Stimulated activated CD8-positive, alpha-beta memory T cell treated with anti-CD3 and anti-CD28 coated beads, Interleukin-7, amount 100 ng/mL, for 24 hours (primary cell): ENCODE data around the gene EMP1.

ENCODE experiments used
- DNase-seq: peaks from one replicate; pipeline ENCODE4 v3.0.0-alpha.2; 2020; ENCODE audit warnings: low read depth

The EMP1 gene

GRCh38 chr12:13197526-13198143 is 1.1 kb downstream of the EMP1 start:
- no peak for DNase-seq

DNA sequence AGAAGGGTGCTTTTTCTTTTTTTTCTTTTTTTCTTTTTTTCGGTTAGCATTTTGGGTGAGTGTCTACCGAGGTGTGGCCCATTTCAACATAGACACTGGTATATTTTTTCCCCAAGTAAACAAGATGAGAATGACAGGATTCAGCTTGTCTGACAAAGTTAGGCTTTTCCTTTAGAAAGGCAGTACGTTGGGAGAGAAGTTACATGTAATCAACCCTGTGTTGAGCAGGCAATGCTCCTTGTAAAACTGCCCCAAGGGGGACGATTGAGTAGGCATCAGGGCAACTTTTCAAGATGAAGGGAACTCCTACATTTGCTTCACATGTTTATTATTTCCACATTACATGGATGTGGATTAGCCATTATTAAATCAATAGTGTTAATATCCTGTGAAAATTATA is 1.7 kb downstream of the EMP1 start:
- DNase-seq, result no peak

DNA sequence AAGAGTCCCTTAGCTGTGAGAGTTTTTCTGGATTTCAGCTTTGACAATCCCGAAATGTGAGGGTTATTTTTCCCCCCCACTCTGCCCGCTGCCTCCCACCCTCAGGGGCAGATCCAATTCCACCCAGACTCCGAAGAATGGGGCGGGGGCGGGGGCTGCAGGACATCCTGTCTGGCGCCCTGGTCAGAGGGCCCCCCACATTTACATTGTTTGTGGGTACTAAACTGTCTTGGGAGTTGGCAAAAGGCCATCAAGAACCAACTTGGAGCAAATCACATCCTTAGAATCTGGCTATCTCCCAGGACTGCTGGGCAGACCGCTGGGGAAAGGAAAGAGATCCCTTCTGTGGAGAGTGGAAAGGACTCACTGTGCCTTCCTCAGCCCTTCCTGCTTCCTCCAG is 2.4 kb downstream of the EMP1 start:
- no peak for DNase-seq

- DNase-seq, result no peak
Observed at GRCh38 chr12:13199592-13199991, 3.1 kb downstream of the EMP1 start.

DNA sequence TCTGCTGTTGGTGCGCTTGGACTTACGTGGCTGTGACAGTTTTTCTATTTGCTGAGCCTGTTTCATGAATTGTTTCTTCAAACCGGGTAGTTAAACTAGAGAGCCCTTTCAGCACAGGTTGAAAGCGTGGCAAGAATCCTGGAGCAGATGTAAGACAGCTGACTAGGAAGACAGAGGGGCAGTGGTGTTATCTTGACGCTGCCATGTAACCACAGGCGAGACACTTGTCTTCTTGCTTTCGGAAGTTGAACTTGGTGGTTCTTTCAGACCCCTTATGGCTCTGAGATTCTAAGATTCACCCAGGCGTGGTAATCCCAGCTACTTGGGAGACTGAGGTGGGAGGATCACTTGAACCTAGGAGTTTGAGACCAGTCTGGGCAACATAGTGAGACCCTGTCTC is 4.3 kb downstream of the EMP1 start:
- no peak for DNase-seq

DNA sequence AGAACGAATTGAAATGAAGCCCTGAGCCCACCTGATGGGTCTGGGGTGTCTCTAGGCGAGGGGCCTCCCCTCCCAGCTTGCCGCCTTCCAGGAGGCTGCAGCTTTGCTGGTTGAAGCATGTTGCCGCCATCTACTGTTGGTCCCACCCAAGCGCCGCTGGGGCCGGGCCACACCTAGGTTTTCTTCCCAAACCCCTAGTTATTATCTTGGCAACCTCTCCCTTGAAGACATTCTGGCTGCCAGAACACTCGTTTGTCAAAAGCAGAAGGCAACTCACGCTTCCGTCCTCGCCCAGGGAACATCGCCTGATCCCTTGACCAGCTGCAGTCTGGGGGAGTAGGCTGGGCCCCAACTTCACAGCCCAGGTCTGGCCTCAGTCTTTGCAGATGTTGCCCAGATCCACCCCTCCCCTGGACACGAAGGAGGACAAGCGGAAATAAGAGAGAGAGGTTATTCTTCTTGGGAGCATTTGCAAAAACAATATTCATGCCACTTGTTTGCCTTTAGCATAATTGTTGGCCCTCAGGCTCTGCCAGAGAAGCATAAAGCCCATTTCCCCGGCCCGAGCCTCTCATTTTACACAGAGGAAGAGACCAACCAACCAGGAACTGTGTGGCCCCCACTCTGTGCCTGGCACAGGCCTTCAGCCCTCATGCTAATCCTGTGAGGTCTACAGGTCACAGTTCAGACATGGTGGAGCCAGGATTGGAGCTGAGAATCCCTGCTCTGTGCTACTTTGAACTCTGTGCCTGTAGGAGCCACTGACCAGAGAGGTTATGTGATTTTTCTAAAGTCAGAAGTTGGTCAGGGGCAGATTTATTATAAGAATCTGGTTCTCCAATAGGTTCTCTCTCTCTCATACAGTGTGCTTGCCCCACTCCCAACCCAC is 6.8 kb downstream of the EMP1 start:
- no peak for DNase-seq

DNA sequence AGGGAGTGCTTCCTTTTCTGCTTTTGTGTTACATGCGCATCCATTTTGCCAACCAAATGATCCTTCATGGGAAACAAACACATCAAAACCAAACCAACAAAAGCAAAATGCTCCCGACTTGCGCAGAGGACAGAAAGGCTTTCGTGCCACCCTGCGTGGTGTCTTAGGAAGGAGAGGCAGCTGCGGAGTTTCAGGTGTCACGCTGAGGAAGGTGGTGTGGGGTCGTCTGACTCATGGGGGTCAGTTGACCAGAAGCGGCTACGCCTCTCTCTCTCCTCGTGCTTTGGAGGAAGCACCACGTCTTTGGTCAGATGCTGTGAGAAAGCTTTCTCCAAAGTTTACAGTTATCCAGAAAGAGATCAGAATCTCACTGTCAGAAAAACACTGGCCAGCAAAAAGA is 7.9 kb downstream of the EMP1 start:
- no peak for DNase-seq

- DNase-seq, result no peak
Observed at GRCh38 chr12:13205809-13206559, 9.5 kb downstream of the EMP1 start.

GRCh38 chr12:13206560-13206897 is 10.0 kb downstream of the EMP1 start:
- no peak for DNase-seq

DNA sequence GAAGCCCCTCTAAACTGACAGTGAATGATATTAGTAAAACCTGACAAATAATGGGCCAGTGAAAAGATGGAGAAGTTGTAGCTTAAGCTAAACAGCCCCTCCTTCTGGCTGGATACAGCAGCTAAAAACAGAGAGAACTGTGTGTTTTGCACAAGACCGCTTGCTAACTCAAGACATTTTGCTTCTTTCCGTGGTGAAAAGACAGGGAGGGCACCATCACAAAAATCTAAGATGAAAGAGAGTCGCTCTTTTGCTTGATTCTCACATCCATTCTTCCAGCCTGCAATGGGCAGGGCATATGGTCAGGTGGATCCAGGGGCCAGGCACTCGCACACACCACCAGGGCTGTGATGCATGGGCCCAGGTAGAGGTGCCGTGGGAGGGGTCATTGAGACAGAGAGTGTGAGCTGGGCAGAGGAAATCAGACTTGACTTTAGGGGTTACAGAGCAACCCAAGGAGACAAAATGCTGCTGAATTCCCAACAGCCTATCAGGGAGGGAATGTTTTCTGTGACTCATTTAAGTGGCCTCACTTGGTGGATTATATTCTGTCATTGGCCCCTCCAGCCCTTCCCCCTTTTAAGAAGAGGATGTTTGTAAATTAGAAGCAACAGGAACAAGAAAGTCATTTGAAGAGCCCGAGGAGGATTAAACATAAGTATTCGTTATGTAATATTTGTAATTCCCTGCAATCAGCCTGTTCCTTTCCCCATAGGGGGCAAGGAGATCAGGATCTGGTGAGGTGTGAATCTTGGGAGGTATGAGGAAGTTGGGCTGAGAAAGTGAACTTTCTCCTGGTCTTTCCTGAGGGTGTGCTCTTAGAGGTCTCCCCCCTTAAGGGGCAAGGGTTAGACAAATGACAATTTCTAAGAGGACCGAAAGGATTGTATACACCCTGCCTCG is 12.3 kb downstream of the EMP1 start:
- DNase-seq, result no peak

DNA sequence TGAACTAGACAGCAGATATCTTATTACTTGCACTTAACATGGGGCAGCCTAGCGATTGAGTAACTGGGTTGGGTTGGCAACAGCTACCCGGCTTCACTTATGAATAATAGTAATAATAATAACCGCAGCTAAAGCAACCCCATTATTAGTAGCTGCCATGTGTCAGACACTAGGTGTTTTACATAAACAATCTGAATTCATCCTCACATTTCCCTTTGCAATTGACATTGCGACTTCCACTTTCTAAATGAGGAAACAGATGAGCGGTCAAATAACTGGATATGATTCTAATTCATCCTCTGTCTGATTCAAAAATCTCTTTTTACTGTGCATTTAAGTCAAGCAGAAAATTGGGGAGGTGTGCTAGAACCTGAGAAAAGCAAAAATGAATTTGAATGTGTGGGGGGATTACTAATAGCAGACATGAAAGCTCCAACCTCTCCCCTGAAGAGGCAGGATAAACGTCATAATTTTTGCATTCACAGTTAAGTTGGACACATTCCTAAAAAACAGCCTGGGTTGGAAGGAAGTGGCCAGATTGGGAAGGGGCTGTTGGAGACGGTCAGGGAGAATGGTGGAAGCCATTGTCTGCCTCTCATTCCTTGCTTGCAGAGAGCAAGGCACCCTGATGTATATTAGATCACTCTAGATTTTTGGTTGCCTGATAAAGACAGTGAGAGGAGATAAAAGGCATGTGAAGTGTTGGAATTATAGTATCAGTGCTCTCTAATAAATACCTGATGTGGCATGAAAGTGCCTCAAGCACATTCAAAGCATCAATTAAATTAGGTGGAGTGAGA is 13.1 kb downstream of the EMP1 start:
- no peak for DNase-seq

GRCh38 chr12:13210236-13211190 is 14.0 kb downstream of the EMP1 start:
- no peak for DNase-seq

- no peak for DNase-seq
Observed at GRCh38 chr12:13211191-13211858, 14.8 kb downstream of the EMP1 start.

- peak; percentile 21 for DNase-seq
Observed at GRCh38 chr12:13211859-13212664, 15.5 kb downstream of the EMP1 start.

GRCh38 chr12:13215056-13215455 is 18.5 kb downstream of the EMP1 start:
- no peak for DNase-seq

DNA sequence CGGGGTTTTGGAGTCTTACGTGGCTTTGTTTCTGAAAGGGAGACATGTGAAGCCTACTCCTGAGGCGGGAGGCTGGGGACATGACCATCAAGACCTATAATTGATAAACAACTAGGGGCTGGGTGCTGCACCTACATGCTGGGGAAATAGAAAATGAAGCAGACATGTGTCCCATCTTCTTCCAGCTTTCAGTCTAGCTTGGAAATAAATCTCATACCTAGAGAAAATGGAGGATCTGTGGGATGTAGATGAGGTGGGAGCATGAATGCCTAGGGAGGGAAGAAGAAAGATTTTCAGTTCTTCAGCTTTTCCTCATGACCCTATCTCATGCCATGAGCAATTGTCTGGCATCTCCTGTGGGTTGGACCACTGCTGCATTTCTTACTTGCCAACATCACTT is 22.1 kb downstream of the EMP1 start:
- DNase-seq, result no peak

GRCh38 chr12:13219320-13219719 is 22.8 kb downstream of the EMP1 start:
- no peak for DNase-seq

GRCh38 chr12:13220838-13221237 is 24.3 kb downstream of the EMP1 start:
- DNase-seq, result no peak

DNA sequence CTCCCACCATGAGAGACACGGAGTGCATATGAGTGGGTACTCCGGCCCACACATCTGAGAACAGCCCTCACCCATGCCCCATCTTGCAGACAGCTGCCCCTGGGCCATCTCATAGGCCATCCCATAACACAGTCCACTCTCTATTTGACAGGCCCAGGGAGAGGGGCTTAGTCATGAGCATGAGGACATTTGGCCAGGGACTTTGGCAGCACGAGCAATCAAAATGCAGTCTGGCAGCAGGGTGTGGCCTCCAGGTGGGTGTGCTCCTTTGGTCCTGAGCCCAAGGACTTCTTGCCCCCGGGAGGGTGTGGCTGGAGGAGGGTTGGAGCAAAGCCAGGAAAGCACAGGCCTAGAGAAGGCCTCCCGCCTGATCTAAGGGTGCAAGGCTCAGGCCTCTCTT is 25.6 kb downstream of the EMP1 start:
- DNase-seq, result no peak
